K562 (cell line): ENCODE measurements around the gene ERF. TPM values are rescaled to one million over a fixed set of nuclear protein-coding genes. Genes with fewer than 3 reads are reported as not detected.
A peak's percentile ranks its signal among the peaks of the same experiment; 100 is the strongest.

Experiments
- ATAC-seq: fragments of 200-7000 bp; cut with Tn5 transposase; 3 replicates; pipeline ENCODE4 v1.9.1; 2020; ENCODE audit warnings: moderate library complexity
- BruUV-seq: library from RNA; stranded (reverse); fragments of 400-500 nt; replicated peaks from 2 replicates; lab custom pipeline; 2021; lab: Mats Ljungman, UMichigan
- CTCF ChIA-PET: fragments of 300-600 bp; formaldehyde crosslinking; extraction: SDS; loops from one replicate; lab custom pipeline; 2021; ENCODE audit warnings: low intra/inter-chr PET ratio; lab: Yijun Ruan, JAX
- POLR2A ChIA-PET: fragments of 300-600, 350-650 bp; sonication (Branson Sonifier 250); formaldehyde crosslinking; extraction: SDS; loops from one replicate; lab custom pipeline; 2021; ENCODE audit warnings: antibody characterized with exemption, inconsistent platforms; lab: Yijun Ruan, JAX
- DNase-seq, 4 experiments: peaks; one replicate each; pipeline versions ENCODE4 v3.0.0 to v3.0.0-alpha.2; 2011 to 2018; ENCODE audit warnings: low spot score in 3 of 4, mixed read lengths in 3 of 4; ENCODE audit errors: extremely low read depth in 1 of 4
- FAIRE-seq: peaks from 2 replicates; lab custom pipeline; 2011; peaks lifted over from hg19 to GRCh38; lab: Jason Lieb, UNC
- H2AFZ ChIP-seq: 2 replicates; pipeline ENCODE4 v1.6.0; 2011; ENCODE audit warnings: low read depth, low read length, control low read depth, inconsistent platforms
- H3K27ac ChIP-seq: fragments of 200-600 bp; 3 replicates; pipeline ENCODE4 v1.8.0; 2011; ENCODE audit warnings: low read depth, mild to moderate bottlenecking, control low read depth, inconsistent platforms, low read length, moderate library complexity, mixed read lengths; ENCODE audit errors: extremely low read depth
- H3K27me3 ChIP-seq, 2 experiments: fragments of 300-600 bp in 1 of 2; 2 replicates in 1 of 2; 3 replicates in 1 of 2; pipeline versions ENCODE4 v1.6.0 to v1.8.0; 2011; ENCODE audit warnings: inconsistent platforms in 2 of 2, low read length in 2 of 2, mild to moderate bottlenecking in 1 of 2, mixed read lengths in 1 of 2, moderate library complexity in 1 of 2; ENCODE audit not compliant: control insufficient read depth in 2 of 2, insufficient read depth in 2 of 2
- H3K36me3 ChIP-seq: fragments of 300-600 bp; 3 replicates; pipeline ENCODE4 v1.8.0; 2011; ENCODE audit warnings: mild to moderate bottlenecking, low read length, inconsistent platforms; ENCODE audit not compliant: control insufficient read depth, insufficient read depth
- H3K4me1 ChIP-seq, 2 experiments: fragments of 200-600 bp in 1 of 2; replicated peaks in 1 of 2; 2 replicates in 1 of 2; 3 replicates in 1 of 2; pipeline versions ENCODE4 v1.5.1 to v1.8.0; 2011; ENCODE audit warnings: inconsistent platforms in 2 of 2, low read length in 2 of 2, mild to moderate bottlenecking in 1 of 2, mixed read lengths in 1 of 2, moderate library complexity in 1 of 2; ENCODE audit not compliant: control insufficient read depth in 2 of 2, insufficient read depth in 2 of 2
- H3K4me2 ChIP-seq: 2 replicates; pipeline ENCODE4 v1.6.1; 2011; ENCODE audit warnings: low read length, control low read depth, inconsistent platforms, mixed read lengths; ENCODE audit not compliant: insufficient read depth
- H3K4me3 ChIP-seq: fragments of 200-600 bp; sonication (generic), shearing (Covaris generic); 2 replicates; pipeline ENCODE4 v1.5.1; 2016; ENCODE audit warnings: control low read depth, inconsistent platforms
- H3K79me2 ChIP-seq: fragments of 200-600 bp; 3 replicates; pipeline ENCODE4 v1.8.0; 2011; ENCODE audit warnings: low read length, inconsistent platforms; ENCODE audit not compliant: control insufficient read depth, insufficient read depth
- H3K9ac ChIP-seq, 2 experiments: 2 replicates each; pipeline versions ENCODE4 v1.6.0 to v1.6.1; 2011; ENCODE audit warnings: low read depth in 2 of 2, low read length in 2 of 2, control low read depth in 1 of 2, inconsistent platforms in 1 of 2, mild to moderate bottlenecking in 1 of 2, mixed read lengths in 1 of 2; ENCODE audit not compliant: insufficient read depth in 1 of 2
- H3K9me1 ChIP-seq: one replicate; pipeline ENCODE4 v1.6.0; 2011; ENCODE audit warnings: inconsistent platforms, mild to moderate bottlenecking, low read length, moderate library complexity; ENCODE audit not compliant: control insufficient read depth, insufficient read depth
- H3K9me3 ChIP-seq: replicated peaks from 2 replicates; pipeline ENCODE4 v1.5.1; 2011; ENCODE audit warnings: low read depth, low read length, inconsistent platforms; ENCODE audit not compliant: control insufficient read depth, insufficient read depth
- H4K20me1 ChIP-seq: replicated peaks from 2 replicates; pipeline ENCODE4 v1.6.1; 2011; ENCODE audit warnings: low read length, inconsistent platforms, mixed read lengths; ENCODE audit not compliant: control insufficient read depth, insufficient read depth
- ATF4 ChIP-seq: fragments of 450-650 bp; formaldehyde crosslinking; IDR thresholded peaks from 2 replicates; pipeline ENCODE4 v1.4.0; 2022; ENCODE audit warnings: mild to moderate bottlenecking, moderate library complexity
- GATAD2A ChIP-seq: fragments of 450-650 bp; IDR thresholded peaks from 2 replicates; pipeline ENCODE4 v1.6.1; 2017
- HCFC1 ChIP-seq: IDR thresholded peaks from 2 replicates; pipeline ENCODE4 v1.6.1; 2012; ENCODE audit warnings: low read depth, low read length, improper control_type of control experiment
- MEIS2 ChIP-seq: fragments of 450-650 bp; IDR thresholded peaks from 2 replicates; pipeline ENCODE4 v1.6.1; 2014; ENCODE audit warnings: mild to moderate bottlenecking; ENCODE audit not compliant: partially characterized antibody
- MNT ChIP-seq, 2 experiments: fragments of 450-650 bp; conservative IDR thresholded peaks; 2 replicates each; pipeline ENCODE4 v1.6.1; 2017; ENCODE audit warnings: mild to moderate bottlenecking in 2 of 2, moderate library complexity in 2 of 2
- NONO ChIP-seq, 2 experiments: fragments of 200-400 bp in 1 of 2; fragments of 450-650 bp in 1 of 2; formaldehyde crosslinking in 1 of 2; IDR thresholded peaks; 2 replicates each; pipeline ENCODE4 v1.6.1; 2017; ENCODE audit warnings: low read depth in 2 of 2, mild to moderate bottlenecking in 2 of 2, moderate library complexity in 2 of 2, low read length in 1 of 2
- NR2C1 ChIP-seq, 2 experiments: fragments of 450-650 bp; IDR thresholded peaks; 2 replicates each; pipeline ENCODE4 v1.6.1; 2017; ENCODE audit warnings: mild to moderate bottlenecking in 2 of 2, antibody characterized with exemption in 1 of 2, inconsistent platforms in 1 of 2, missing compliant biosample characterization in 1 of 2, missing genetic modification characterization in 1 of 2
- RAD21 ChIP-seq, 2 experiments: fragments of 250-450 bp in 1 of 2; fragments of 450-650 bp in 1 of 2; sonication (Bioruptor Pico) in 1 of 2; formaldehyde crosslinking in 1 of 2; IDR thresholded peaks in 1 of 2; conservative IDR thresholded peaks in 1 of 2; 2 replicates each; pipeline versions ENCODE4 v1.4.0 to v1.8.0; 2020 to 2022; ENCODE audit warnings: mild to moderate bottlenecking in 2 of 2, moderate library complexity in 1 of 2
- RBM25 ChIP-seq: fragments of 200-400 bp; formaldehyde crosslinking; IDR thresholded peaks from 2 replicates; pipeline ENCODE4 v1.6.1; 2018; ENCODE audit warnings: low read length, low read depth, moderate library complexity; ENCODE audit not compliant: severe bottlenecking
- SMAD1 ChIP-seq: fragments of 150-350 bp; IDR thresholded peaks from 2 replicates; pipeline ENCODE4 v1.6.1; 2014; ENCODE audit warnings: low read length, low read depth; ENCODE audit not compliant: partially characterized antibody
- SREBF2 ChIP-seq: sonication (generic); formaldehyde crosslinking; IDR thresholded peaks from 2 replicates; pipeline ENCODE4 v1.4.0; 2020; ENCODE audit warnings: mild to moderate bottlenecking, missing genetic modification reagents
- ZBTB7A ChIP-seq: IDR thresholded peaks from 2 replicates; pipeline ENCODE4 v1.6.1; 2011; ENCODE audit warnings: low read depth, mild to moderate bottlenecking, low read length, moderate library complexity, borderline replicate concordance; ENCODE audit not compliant: control insufficient read depth
- ZNF740 ChIP-seq, 3 experiments: fragments of 200-800 bp in 1 of 3; sonication (Bioruptor generic) in 1 of 3; sonication (generic) in 1 of 3; formaldehyde crosslinking in 1 of 3; IDR thresholded peaks; 2 replicates each; pipeline versions ENCODE4 v1.6.1 to v1.8.0; 2016 to 2022; ENCODE audit warnings: mild to moderate bottlenecking in 2 of 3, missing compliant biosample characterization in 2 of 3, missing genetic modification characterization in 2 of 3, missing genetic modification reagents in 1 of 3
- WGBS: fragments of 100-300 bp; shearing (Covaris generic); methylation state at CpG from one replicate; pipeline ENCODE4 v1.1.6; 2016; ENCODE audit warnings: low coverage, mixed read lengths; ENCODE audit not compliant: insufficient coverage; ENCODE audit errors: missing lambda C conversion rate; 5-methylcytosine and 5-hydroxymethylcytosine counted together
- in situ Hi-C: fragments of 300-500 bp; cut with MboI; formaldehyde crosslinking; loops from 4 replicates; pipeline ENCODE4 v1.15.0; 2018; ENCODE audit warnings: inconsistent platforms, mixed read lengths
- intact Hi-C: fragments of 100-400 bp; cut with micrococcal nuclease; formaldehyde crosslinking; loops from 2 replicates; pipeline ENCODE4 v1.14.2; 2022
- polyA plus RNA-seq, 8 experiments: library from polyadenylated mRNA; depleted of rRNA in 4 of 8; stranded (reverse) in 5 of 8; unstranded in 3 of 8; fragments of >200 nt; fragmentation: Nextera tagmentation in 2 of 8; fragmentation: Illumina TruSeq in 1 of 8; extraction: Ambion mirVana in 2 of 8; extraction: Trizol in 1 of 8; gene quantifications; 2 replicates each; pipeline versions ENCODE4 v1.2.1 to v1.2.3, GENCODE V29; 2011 to 2014; ENCODE audit warnings: inconsistent platforms in 1 of 8, missing spikeins in 1 of 8
- total RNA-seq, 7 experiments: library from RNA; depleted of rRNA in 6 of 7; stranded (reverse); fragments of >200 nt in 6 of 7; fragmentation: Illumina TruSeq in 2 of 7; extraction: Trizol in 2 of 7; gene quantifications; 2 replicates each; pipeline versions ENCODE4 v1.2.1 to v1.2.3, GENCODE V29; 2011 to 2021; ENCODE audit warnings: low replicate concordance in 1 of 7

The ERF gene
- total and polyA plus RNA-seq, 9 of the 15 experiments (the other 6 are each of a cell fraction or from before 2014, with no cell fraction given), result 0.03 to 75.4 (median 27.0) TPM

- TF ChIP-seq ZNF740 (CRISPR knock-in tag; IDR thresholded peaks at IDR 0.05) (no peak), ZNF740 (tag; IDR thresholded peaks at IDR 0.05) (peak in 1 of 2 experiments; percentile 63; a peak in 1 of 4 replicates)
Measured at GRCh38 chr19:42280815-42281145, 25.9 kb upstream of the ERF start (continued).

- peak overlapping the region; percentile 69 for H3K27ac ChIP-seq
- peaks cover 55% of the 10 kb centered on the region for H3K79me2 ChIP-seq
- BruUV-seq, result no TSS peak
- H3K9me1 ChIP-seq, result no peaks in the 10 kb centered on the region
- intact Hi-C loops, result loop anchor here (1.0 kb wide), 1 partner anchor 34 kb away; no protein-coding TSS in a partner anchor
- in situ Hi-C loops, result no loop called here
- peak; percentile 78 for ATAC-seq
- 0 out of 2 replicates have a peak, but pooled peaks cover 5% of the 10 kb centered on the region for H4K20me1 ChIP-seq
- WGBS, result under 1% methylated on average over 53 of the region's 89 CpGs
- peak overlapping the region; percentile 90 for H2AFZ ChIP-seq
- H3K9ac ChIP-seq, result peak overlapping the region; percentile 79 to 90
- DNase-seq, result peak; percentile 93 to 97 (median 94)
- FAIRE-seq, result peak; percentile 83
- peak overlapping the region; percentile 93 for H3K4me3 ChIP-seq
- peaks cover 37 to 64% of the 10 kb centered on the region in 2 experiments for H3K4me1 ChIP-seq
- H3K27me3 ChIP-seq, result no peaks in the 10 kb centered on the region; a peak in 1 of 5 replicates
- H3K9me3 ChIP-seq, result no peaks in the 10 kb centered on the region
- peaks cover 18% of the 10 kb centered on the region; the same call in 2 of the 3 replicates for H3K36me3 ChIP-seq
- ChIA-PET POLR2A (interaction anchor here (0.6 to 3.6 kb wide), 7 partner anchors 10 to 140 kb away, joined by 3 to 16 read pairs (median 4); partner anchors contain the start of gene CIC), CTCF (interaction anchor here (1.0 to 2.4 kb wide), 3 partner anchors 34 to 147 kb away, joined by 3 to 24 read pairs (median 7); no protein-coding TSS in a partner anchor)
- peak overlapping the region; percentile 97 for H3K4me2 ChIP-seq
- TF ChIP-seq SMAD1 (no peak), HCFC1 (0 out of 2 replicates have a peak, but pooled peaks have one; percentile 19), ZBTB7A (peak; percentile 99), RAD21 (CRISPR knock-in tag; conservative IDR thresholded peaks at IDR 0.05 in 1 of 2, IDR thresholded peaks at IDR 0.05 in 1 of 2) (peak; percentile 80 to 89; a peak in 3 of 4 replicates), NR2C1 (IDR thresholded peaks at IDR 0.05) (no peak), NR2C1 (tag; IDR thresholded peaks at IDR 0.05) (no peak), MNT (conservative IDR thresholded peaks at IDR 0.05) (peak; percentile 40 to 67; a peak in 2 of 4 replicates), RBM25 (peak; percentile 94), NONO (IDR thresholded peaks at IDR 0.05; ENCODE audit: low read depth in 2 of 2, low read length in 1 of 2) (peak in 1 of 2 experiments; percentile 87; a peak in 2 of 4 replicates), GATAD2A (peak; percentile 91; the same call in 1 of the 2 replicates), MEIS2 (peak; percentile 68), SREBF2 (CRISPR knock-in tag) (0 out of 2 replicates have a peak, but pooled peaks have one; percentile 54), ATF4 (CRISPR knock-in tag) (no peak)
Measured at GRCh38 chr19:42279902-42280814, 25.2 kb upstream of the ERF start.
